Myocyte (in vitro differentiated cells): ENCODE results near the gene TTC24. TPM values are rescaled to one million over a fixed set of nuclear protein-coding genes. Genes with fewer than 3 reads are reported as not detected.

ENCODE experiments used
- DNase-seq: peaks from one replicate; pipeline ENCODE4 v3.0.0-alpha.2; 2012; ENCODE audit warnings: low read depth
- total RNA-seq: library from RNA; depleted of rRNA; stranded (reverse); fragments of >200 nt; gene quantifications from 2 replicates; pipeline ENCODE4 v1.2.3, GENCODE V29; 2014

TTC24 gene
- total RNA-seq, 1 donor from 2014 or later, result 0.19 TPM

- peak; percentile 72 for DNase-seq
Observed at GRCh38 chr1:156553860-156554485, 25.6 kb upstream of the TTC24 start.

- no peak for DNase-seq
Observed at GRCh38 chr1:156554971-156555370, 24.6 kb upstream of the TTC24 start.

GRCh38 chr1:156555715-156556114, 23.8 kb upstream of the TTC24 start:
- DNase-seq, result no peak

- DNase-seq, result no peak
Observed at GRCh38 chr1:156556354-156556753, 23.2 kb upstream of the TTC24 start.

- DNase-seq, result no peak
Observed at GRCh38 chr1:156559086-156559796, 20.3 kb upstream of the TTC24 start.

- DNase-seq, result no peak
Observed at GRCh38 chr1:156559797-156560385, 19.6 kb upstream of the TTC24 start.

- DNase-seq, result no peak
Observed at GRCh38 chr1:156560585-156561163, 18.8 kb upstream of the TTC24 start.

GRCh38 chr1:156565519-156565918, 14.0 kb upstream of the TTC24 start:
- DNase-seq, result no peak

GRCh38 chr1:156566436-156566835, 13.1 kb upstream of the TTC24 start:
- DNase-seq, result no peak

GRCh38 chr1:156571261-156571852, 8.2 kb upstream of the TTC24 start:
- DNase-seq, result peak; percentile 67

GRCh38 chr1:156571919-156572662, 7.4 kb upstream of the TTC24 start, which contains the start of gene IQGAP3:
Gene IQGAP3, minus strand, starts transcription at chr1:156572565. Its CDS starts 36 bp downstream, at chr1:156572529.
- DNase-seq, result peak; percentile 88

GRCh38 chr1:156572663-156573018, 6.9 kb upstream of the TTC24 start:
- no peak for DNase-seq

GRCh38 chr1:156574039-156574633, 5.4 kb upstream of the TTC24 start:
- DNase-seq, result no peak

GRCh38 chr1:156577550-156577949, 2.0 kb upstream of the TTC24 start:
- DNase-seq, result no peak

GRCh38 chr1:156578055-156578454, 1.5 kb upstream of the TTC24 start:
- DNase-seq, result no peak

- DNase-seq, result peak; percentile 48
Observed at GRCh38 chr1:156581661-156582387, 2.3 kb downstream of the TTC24 start.

GRCh38 chr1:156582388-156583017, 3.0 kb downstream of the TTC24 start:
- no peak for DNase-seq

GRCh38 chr1:156583821-156584622, 4.5 kb downstream of the TTC24 start:
- DNase-seq, result peak; percentile 80

- DNase-seq, result no peak
Observed at GRCh38 chr1:156584813-156585212, 5.3 kb downstream of the TTC24 start.
